ENCODE results near the gene CCDC127. TPM values are rescaled to one million over a fixed set of nuclear protein-coding genes. Genes with fewer than 3 reads are reported as not detected.
"Not testable (repeated sequence)": the region's sequence is repeated elsewhere in the genome, so short reads cannot be mapped to it uniquely, and the experiment has no call there.

Gene CCDC127
- total RNA-seq, 1 donor from 2014 or later: 7.0 TPM

GRCh38 chr5:167982-168660 lies 49.8 kb downstream of the CCDC127 start:
- Histone ChIP-seq H3K4me2 (no peak overlapping the region), H3K27ac (peak overlapping the region; percentile 2), H3K4me1 (no peaks in the 10 kb centered on the region), H3K9me3 (ENCODE audit: low read depth) (no peaks in the 10 kb centered on the region), H3K4me3 (no peak overlapping the region), H4K20me1 (ENCODE audit: low read depth) (no peaks in the 10 kb centered on the region), H3K27me3 (no peaks in the 10 kb centered on the region), H3K9ac (peak overlapping the region; percentile 32), H3F3A (ENCODE audit: low read depth) (peaks cover 21% of the 10 kb centered on the region), H3K79me2 (ENCODE audit: low read depth) (no peaks in the 10 kb centered on the region), H3K36me3 (no peaks in the 10 kb centered on the region), H2AFZ (replicated peaks) (no peak overlapping the region)
- Mint-ChIP-seq H3K27me3 (ENCODE audit: insufficient read depth, low read depth) (peaks cover 11% of the 10 kb centered on the region), H3K36me3 (peaks cover 17% of the 10 kb centered on the region), H3K4me3 (no peak overlapping the region), H3K27ac (peak overlapping the region; percentile 33), H3K4me1 (peaks cover 25% of the 10 kb centered on the region), H3K9me3 (peaks cover 8% of the 10 kb centered on the region)
- DNase-seq (ENCODE audit: low spot score): no peak
- TF ChIP-seq EZH2 (IDR thresholded peaks at IDR 0.05): no peak
- no peak for TF ChIP-seq CTCF (IDR thresholded peaks at IDR 0.05)
- no peak for TF ChIP-seq EZH2phosphoT487 (IDR thresholded peaks at IDR 0.05)

- peaks cover 11% of the 10 kb centered on the region for H3K27me3 Mint-ChIP-seq (ENCODE audit: insufficient read depth, low read depth)
- TF ChIP-seq EZH2phosphoT487 (IDR thresholded peaks at IDR 0.05): no peak
- TF ChIP-seq CTCF (IDR thresholded peaks at IDR 0.05): no peak
- TF ChIP-seq EZH2 (IDR thresholded peaks at IDR 0.05): no peak
- Histone ChIP-seq H3K27ac (peak overlapping the region; percentile 24), H3K27me3 (no peaks in the 10 kb centered on the region), H3K79me2 (ENCODE audit: low read depth) (no peaks in the 10 kb centered on the region), H4K20me1 (ENCODE audit: low read depth) (no peaks in the 10 kb centered on the region), H3F3A (ENCODE audit: low read depth) (peaks cover 21% of the 10 kb centered on the region), H3K4me2 (no peak overlapping the region), H3K4me1 (no peaks in the 10 kb centered on the region), H3K9me3 (ENCODE audit: low read depth) (no peaks in the 10 kb centered on the region), H3K36me3 (no peaks in the 10 kb centered on the region), H3K4me3 (no peak overlapping the region), H3K9ac (no peak overlapping the region), H2AFZ (replicated peaks) (no peak overlapping the region)
- no peak overlapping the region for H3K27ac Mint-ChIP-seq
- H3K4me3 Mint-ChIP-seq: no peak overlapping the region
- H3K4me1 Mint-ChIP-seq: peaks cover 21% of the 10 kb centered on the region
- H3K36me3 Mint-ChIP-seq: peaks cover 13% of the 10 kb centered on the region
- peaks cover 8% of the 10 kb centered on the region for H3K9me3 Mint-ChIP-seq
- no peak for DNase-seq (ENCODE audit: low spot score)
Measured at GRCh38 chr5:167511-167910, 50.4 kb downstream of the CCDC127 start.

- no peaks in the 10 kb centered on the region for H3K4me1 ChIP-seq
- DNase-seq (ENCODE audit: low spot score): no peak
- H4K20me1 ChIP-seq (ENCODE audit: low read depth): no peaks in the 10 kb centered on the region
- H3K9ac ChIP-seq: no peak overlapping the region
- H3F3A ChIP-seq (ENCODE audit: low read depth): peaks cover 21% of the 10 kb centered on the region
- no peak overlapping the region for H3K4me3 ChIP-seq
- no peaks in the 10 kb centered on the region for H3K36me3 ChIP-seq
- H3K27me3 ChIP-seq: no peaks in the 10 kb centered on the region
- peaks cover 21% of the 10 kb centered on the region for H3K4me1 Mint-ChIP-seq
- H3K9me3 Mint-ChIP-seq: peaks cover 8% of the 10 kb centered on the region
- peak overlapping the region; percentile 24 for H3K27ac ChIP-seq
- H3K27me3 Mint-ChIP-seq (ENCODE audit: insufficient read depth, low read depth): peaks cover 11% of the 10 kb centered on the region
- no peaks in the 10 kb centered on the region for H3K79me2 ChIP-seq (ENCODE audit: low read depth)
- peaks cover 13% of the 10 kb centered on the region for H3K36me3 Mint-ChIP-seq
- H3K4me2 ChIP-seq: no peak overlapping the region
- TF ChIP-seq EZH2 (IDR thresholded peaks at IDR 0.05) (no peak), CTCF (IDR thresholded peaks at IDR 0.05) (no peak), EZH2phosphoT487 (IDR thresholded peaks at IDR 0.05) (no peak)
- H3K27ac Mint-ChIP-seq: no peak overlapping the region
- H2AFZ ChIP-seq (replicated peaks): no peak overlapping the region
- peak overlapping the region; percentile 38 for H3K4me3 Mint-ChIP-seq
- H3K9me3 ChIP-seq (ENCODE audit: low read depth): no peaks in the 10 kb centered on the region
Measured at GRCh38 chr5:166441-167372, 51.2 kb downstream of the CCDC127 start.

- H3K27ac ChIP-seq; H3K27me3 Mint-ChIP-seq (ENCODE audit: insufficient read depth, low read depth); H3K9ac ChIP-seq; H3K4me3 Mint-ChIP-seq; H3K27me3 ChIP-seq; H3K9me3 Mint-ChIP-seq; H3K4me1 ChIP-seq; H2AFZ ChIP-seq (replicated peaks); H3K4me2 ChIP-seq; H3K79me2 ChIP-seq (ENCODE audit: low read depth); H3K4me3 ChIP-seq; H3K9me3 ChIP-seq (ENCODE audit: low read depth); H3K27ac Mint-ChIP-seq; H4K20me1 ChIP-seq (ENCODE audit: low read depth); DNase-seq (ENCODE audit: low spot score); H3K36me3 ChIP-seq: not testable (repeated sequence)
- H3F3A ChIP-seq (ENCODE audit: low read depth): peaks cover 21% of the 10 kb centered on the region
- peaks cover 15% of the 10 kb centered on the region for H3K36me3 Mint-ChIP-seq
- peaks cover 17% of the 10 kb centered on the region for H3K4me1 Mint-ChIP-seq
Measured at GRCh38 chr5:164783-165182, 53.2 kb downstream of the CCDC127 start.
